PC-3 (cell line): Measurements from ENCODE around the gene PRRT4. TPM values are rescaled to one million over a fixed set of nuclear protein-coding genes. Genes with fewer than 3 reads are reported as not detected.

Experiments used
- ATAC-seq: fragments of 200-7000 bp; cut with Tn5 transposase; 2 replicates; pipeline ENCODE4 v1.9.1; 2020; ENCODE audit warnings: mild to moderate bottlenecking, moderate library complexity
- BruUV-seq: library from RNA; stranded (reverse); fragments of 400-500 nt; replicated peaks from 2 replicates; lab custom pipeline; 2021; lab: Mats Ljungman, UMichigan
- CTCF ChIA-PET: fragments of 300-600 bp; sonication (Branson Sonifier 250); formaldehyde crosslinking; loops from one replicate; lab custom pipeline; 2022; ENCODE audit warnings: antibody characterized with exemption; lab: Charles Lee
- POLR2A ChIA-PET: fragments of 300-600 bp; sonication (Branson Sonifier 250); formaldehyde crosslinking; loops from one replicate; lab custom pipeline; 2022; ENCODE audit warnings: antibody characterized with exemption; ENCODE audit not compliant: unreplicated experiment; lab: Charles Lee
- DNase-seq: peaks from one replicate; pipeline ENCODE4 v3.0.0-alpha.2; 2015
- H2AFZ ChIP-seq: fragments of 300-600 bp; sonication (generic); 2 replicates; pipeline ENCODE4 v1.6.0; 2016; ENCODE audit warnings: antibody characterized with exemption, low read length
- H3F3A ChIP-seq: fragments of 300-600 bp; sonication (generic); one replicate; pipeline ENCODE4 v1.6.0; 2017; ENCODE audit warnings: antibody characterized with exemption, low read length, control low read depth, mild to moderate bottlenecking; ENCODE audit not compliant: unreplicated experiment
- H3K27ac ChIP-seq: fragments of 300-600 bp; sonication (generic); 2 replicates; pipeline ENCODE4 v1.5.1; 2016; ENCODE audit warnings: mild to moderate bottlenecking, low read length
- H3K27me3 ChIP-seq: fragments of 300-600 bp; sonication (generic); 2 replicates; pipeline ENCODE4 v1.6.1; 2016; ENCODE audit warnings: low read length, mixed read lengths
- H3K36me3 ChIP-seq: fragments of 300-600 bp; sonication (generic); 2 replicates; pipeline ENCODE4 v1.6.1; 2016; ENCODE audit warnings: low read depth, mixed run types, low read length, mixed read lengths
- H3K4me1 ChIP-seq: fragments of 300-600 bp; sonication (generic); 2 replicates; pipeline ENCODE4 v1.5.1; 2016; ENCODE audit warnings: low read length; ENCODE audit not compliant: insufficient read depth
- H3K4me2 ChIP-seq: fragments of 300-600 bp; sonication (generic); 2 replicates; pipeline ENCODE4 v1.6.0; 2016; ENCODE audit warnings: low read length
- H3K4me3 ChIP-seq: fragments of 300-600 bp; sonication (generic); 2 replicates; pipeline ENCODE4 v1.5.1; 2016; ENCODE audit warnings: mild to moderate bottlenecking, low read length, mixed read lengths
- H3K79me2 ChIP-seq: fragments of 300-600 bp; sonication (generic); 2 replicates; pipeline ENCODE4 v1.6.1; 2017; ENCODE audit warnings: low read length, mixed read lengths
- H3K9ac ChIP-seq: fragments of 300-600 bp; sonication (generic); 2 replicates; pipeline ENCODE4 v1.6.0; 2016; ENCODE audit warnings: mild to moderate bottlenecking, low read length
- H3K9me2 ChIP-seq: fragments of 300-600 bp; sonication (generic); replicated peaks from 2 replicates; pipeline ENCODE4 v1.6.1; 2016; ENCODE audit warnings: mixed run types, low read length, mixed read lengths
- H3K9me3 ChIP-seq: fragments of 300-600 bp; sonication (generic); 2 replicates; pipeline ENCODE4 v1.6.1; 2016; ENCODE audit warnings: low read length, mixed read lengths
- H4K20me1 ChIP-seq: fragments of 300-600 bp; sonication (generic); 2 replicates; pipeline ENCODE4 v1.6.1; 2016; ENCODE audit warnings: low read length, mixed read lengths
- EZH2 ChIP-seq: fragments of 300-600 bp; sonication (generic); IDR thresholded peaks from one replicate; pipeline ENCODE4 v1.6.1; 2017; ENCODE audit warnings: antibody characterized with exemption, mild to moderate bottlenecking, low read length; ENCODE audit not compliant: unreplicated experiment
- EZH2phosphoT487 ChIP-seq: fragments of 300-600 bp; sonication (generic); IDR thresholded peaks from 2 replicates; pipeline ENCODE4 v1.6.1; 2018; ENCODE audit warnings: mild to moderate bottlenecking, antibody characterized with exemption, low read length, borderline replicate concordance
- intact Hi-C: fragments of 100-400 bp; cut with micrococcal nuclease; formaldehyde crosslinking; loops from 2 replicates; pipeline ENCODE4 v1.9.0; 2023
- total RNA-seq: library from RNA; depleted of rRNA; stranded (reverse); fragments of >200 nt; gene quantifications from 2 replicates; pipeline ENCODE4 v1.2.3, GENCODE V29; 2014
- TF ChIP-seq, protein P1 (sequence below): fragments of 300-600 bp; sonication (generic); conservative IDR thresholded peaks from 2 replicates; pipeline ENCODE4 v1.5.1; 2017; ENCODE audit warnings: antibody characterized with exemption, low read depth, mild to moderate bottlenecking, low read length

Gene PRRT4
- total RNA-seq, 1 experiment from 2014 or later = 0.36 TPM

DNA sequence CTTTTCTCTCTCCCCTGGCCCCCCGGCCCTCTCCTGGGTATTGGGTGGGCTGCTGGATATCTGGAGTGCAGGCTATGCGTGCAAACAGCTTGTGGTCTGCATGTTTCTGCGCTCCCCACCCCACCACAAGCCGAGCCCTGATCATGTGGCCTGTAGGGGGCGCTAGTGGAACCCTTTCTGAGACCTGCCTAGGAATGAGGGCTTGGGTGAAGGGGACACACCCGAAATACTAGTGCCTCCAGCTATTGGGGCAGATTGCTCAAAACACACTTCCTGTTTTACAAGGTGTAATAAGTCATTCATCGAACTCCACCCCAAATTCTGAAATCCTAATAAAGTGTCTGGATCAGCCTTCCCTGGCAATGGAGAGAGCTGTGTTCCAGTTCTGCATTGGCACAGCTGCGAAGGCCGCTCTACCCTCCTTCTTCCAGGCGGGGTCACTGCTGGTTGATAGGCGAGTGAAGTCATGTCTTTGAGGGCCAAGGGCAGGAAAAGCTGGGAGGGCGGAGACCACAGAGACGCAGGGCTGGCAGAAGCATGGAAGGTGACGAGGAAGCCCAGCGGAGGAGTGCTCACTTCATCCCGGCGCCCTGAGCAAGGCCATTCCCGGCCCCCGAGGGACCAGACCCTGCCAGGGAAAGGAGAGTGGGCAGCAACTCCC lies 19.8 kb upstream of the PRRT4 start:
- no peak overlapping the region for H2AFZ ChIP-seq
- BruUV-seq = no TSS peak
- no peaks in the 10 kb centered on the region for H4K20me1 ChIP-seq
- no peak overlapping the region for H3K27ac ChIP-seq
- DNase-seq (peak; percentile 50), ATAC-seq (peak; percentile 27)
- H3K79me2 ChIP-seq = no peaks in the 10 kb centered on the region
- ChIA-PET CTCF (no interaction called here), POLR2A (no interaction called here)
- no peak overlapping the region for H3K4me2 ChIP-seq
- no peaks in the 10 kb centered on the region for H3K9me2 ChIP-seq
- no peaks in the 10 kb centered on the region for H3K27me3 ChIP-seq
- H3K4me1 ChIP-seq = peaks cover 5% of the 10 kb centered on the region; the same call in 1 of the 2 replicates
- H3F3A ChIP-seq = no peaks in the 10 kb centered on the region
- no peak overlapping the region for H3K9ac ChIP-seq
- no peaks in the 10 kb centered on the region for H3K36me3 ChIP-seq
- intact Hi-C loops = no loop called here
- TF ChIP-seq EZH2 = no peak
- no peak for TF ChIP-seq EZH2phosphoT487
- TF ChIP-seq, protein P1, sequence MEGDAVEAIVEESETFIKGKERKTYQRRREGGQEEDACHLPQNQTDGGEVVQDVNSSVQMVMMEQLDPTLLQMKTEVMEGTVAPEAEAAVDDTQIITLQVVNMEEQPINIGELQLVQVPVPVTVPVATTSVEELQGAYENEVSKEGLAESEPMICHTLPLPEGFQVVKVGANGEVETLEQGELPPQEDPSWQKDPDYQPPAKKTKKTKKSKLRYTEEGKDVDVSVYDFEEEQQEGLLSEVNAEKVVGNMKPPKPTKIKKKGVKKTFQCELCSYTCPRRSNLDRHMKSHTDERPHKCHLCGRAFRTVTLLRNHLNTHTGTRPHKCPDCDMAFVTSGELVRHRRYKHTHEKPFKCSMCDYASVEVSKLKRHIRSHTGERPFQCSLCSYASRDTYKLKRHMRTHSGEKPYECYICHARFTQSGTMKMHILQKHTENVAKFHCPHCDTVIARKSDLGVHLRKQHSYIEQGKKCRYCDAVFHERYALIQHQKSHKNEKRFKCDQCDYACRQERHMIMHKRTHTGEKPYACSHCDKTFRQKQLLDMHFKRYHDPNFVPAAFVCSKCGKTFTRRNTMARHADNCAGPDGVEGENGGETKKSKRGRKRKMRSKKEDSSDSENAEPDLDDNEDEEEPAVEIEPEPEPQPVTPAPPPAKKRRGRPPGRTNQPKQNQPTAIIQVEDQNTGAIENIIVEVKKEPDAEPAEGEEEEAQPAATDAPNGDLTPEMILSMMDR = peak; percentile 77
- no peak overlapping the region for H3K4me3 ChIP-seq
- no peaks in the 10 kb centered on the region for H3K9me3 ChIP-seq

DNA sequence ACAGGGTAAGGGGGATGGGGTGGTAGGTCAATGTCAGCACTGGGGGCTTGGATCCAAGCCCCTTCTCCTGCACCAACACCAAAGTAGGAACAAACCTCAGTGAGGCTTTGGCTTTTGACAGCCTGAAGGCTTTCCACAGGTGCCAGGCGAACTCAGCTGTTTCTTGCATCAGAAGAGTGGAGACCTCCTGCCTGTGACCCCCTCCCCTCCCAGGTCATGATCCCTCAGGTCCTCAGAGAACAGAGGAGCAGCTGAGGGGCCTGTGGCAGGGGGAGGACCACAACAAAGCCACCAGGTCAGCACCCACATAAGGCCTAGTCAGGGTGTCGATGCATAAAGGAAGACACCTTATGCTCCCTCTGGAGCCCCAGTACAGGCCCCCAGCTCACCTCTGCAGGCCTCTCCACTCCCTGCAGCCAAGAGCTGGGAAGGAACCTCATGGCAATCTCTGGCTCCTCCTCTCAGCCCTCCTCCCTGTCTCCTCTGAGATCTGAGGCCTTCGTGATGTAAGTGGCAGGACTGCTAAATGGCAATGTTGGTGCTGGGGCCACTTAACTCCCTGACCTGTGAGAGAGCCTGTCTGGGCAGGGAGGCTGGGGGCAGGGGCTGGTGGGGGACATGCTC lies 19.1 kb upstream of the PRRT4 start:
- Histone ChIP-seq H3K4me3 (no peak overlapping the region), H4K20me1 (no peaks in the 10 kb centered on the region), H3K9me3 (no peaks in the 10 kb centered on the region), H3K9ac (no peak overlapping the region), H3K27ac (no peak overlapping the region), H3K9me2 (no peaks in the 10 kb centered on the region), H3K79me2 (no peaks in the 10 kb centered on the region), H3K4me1 (peaks cover 5% of the 10 kb centered on the region; the same call in 1 of the 2 replicates), H3K27me3 (no peaks in the 10 kb centered on the region), H3F3A (no peaks in the 10 kb centered on the region), H3K4me2 (no peak overlapping the region), H2AFZ (no peak overlapping the region), H3K36me3 (no peaks in the 10 kb centered on the region)
- ChIA-PET POLR2A (no interaction called here), CTCF (no interaction called here)
- ATAC-seq (no peak), DNase-seq (no peak)
- TF ChIP-seq EZH2 (no peak), EZH2phosphoT487 (no peak)
- TF ChIP-seq, protein P1 = no peak
- intact Hi-C loops = no loop called here
- BruUV-seq = no TSS peak
